ENCODE results near the gene ADGRA1.

DNA sequence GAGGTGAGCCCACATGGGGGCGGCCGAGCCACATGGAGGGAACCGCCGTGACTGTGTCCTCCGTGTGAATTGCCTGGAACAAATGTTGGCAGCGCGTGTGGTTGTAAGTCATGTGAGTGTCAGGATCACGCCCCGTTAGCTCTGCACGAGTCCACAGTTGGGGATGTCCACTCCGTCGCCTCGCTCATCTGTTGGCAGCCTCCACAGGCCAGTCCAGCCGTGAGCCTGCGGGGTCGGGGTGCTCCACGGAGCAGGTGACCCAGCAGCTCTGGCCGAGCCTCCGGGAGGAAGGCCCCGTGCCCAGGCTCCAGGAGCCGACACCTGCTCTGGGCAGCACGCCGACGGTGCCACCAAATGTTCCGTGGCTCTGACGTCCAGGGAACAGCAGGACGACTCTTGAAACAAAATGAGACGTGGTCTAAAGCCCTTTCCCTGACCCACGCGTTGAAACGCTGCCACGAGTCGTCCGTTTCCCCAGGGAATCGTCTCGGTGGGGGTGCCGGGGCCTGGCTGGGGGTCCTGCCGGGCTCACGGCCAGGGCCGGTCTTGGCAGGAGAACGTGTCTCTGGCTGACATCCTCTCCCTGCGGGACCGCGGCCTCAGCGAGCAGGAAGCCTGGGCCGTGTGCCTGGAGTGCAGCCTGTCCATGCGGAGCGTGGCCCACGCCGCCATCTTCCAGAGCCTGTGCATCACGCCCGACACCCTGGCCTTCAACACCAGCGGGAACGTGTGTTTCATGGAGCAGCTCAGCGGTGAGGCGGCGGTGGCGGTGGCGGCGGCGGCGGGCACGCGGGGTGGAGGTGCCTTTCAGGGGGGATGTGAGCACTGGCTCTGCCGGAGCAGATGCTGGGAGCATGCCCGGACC, 79.3 kb downstream of the ADGRA1 start:
- TF ChIP-seq POLR2A (IDR thresholded peaks at IDR 0.05) (no peak), EP300 (IDR thresholded peaks at IDR 0.05) (no peak)
